SU-DHL-6 (cell line): ENCODE measurements around the gene TP53AIP1.

ENCODE experiments used
- EZH2phosphoT487 ChIP-seq: fragments of 200-600 bp; sonication (generic), shearing (Covaris generic); conservative IDR thresholded peaks from 2 replicates; pipeline ENCODE4 v1.6.1; 2018; ENCODE audit warnings: mild to moderate bottlenecking, antibody characterized with exemption, low read length, moderate library complexity, mixed read lengths
- TF ChIP-seq, protein P1 (sequence below): fragments of 200-600 bp; sonication (generic); IDR thresholded peaks from one replicate; pipeline ENCODE4 v1.5.1; 2017; ENCODE audit warnings: antibody characterized with exemption, mild to moderate bottlenecking, low read length, moderate library complexity; ENCODE audit not compliant: insufficient read depth, poor library complexity, severe bottlenecking

DNA sequence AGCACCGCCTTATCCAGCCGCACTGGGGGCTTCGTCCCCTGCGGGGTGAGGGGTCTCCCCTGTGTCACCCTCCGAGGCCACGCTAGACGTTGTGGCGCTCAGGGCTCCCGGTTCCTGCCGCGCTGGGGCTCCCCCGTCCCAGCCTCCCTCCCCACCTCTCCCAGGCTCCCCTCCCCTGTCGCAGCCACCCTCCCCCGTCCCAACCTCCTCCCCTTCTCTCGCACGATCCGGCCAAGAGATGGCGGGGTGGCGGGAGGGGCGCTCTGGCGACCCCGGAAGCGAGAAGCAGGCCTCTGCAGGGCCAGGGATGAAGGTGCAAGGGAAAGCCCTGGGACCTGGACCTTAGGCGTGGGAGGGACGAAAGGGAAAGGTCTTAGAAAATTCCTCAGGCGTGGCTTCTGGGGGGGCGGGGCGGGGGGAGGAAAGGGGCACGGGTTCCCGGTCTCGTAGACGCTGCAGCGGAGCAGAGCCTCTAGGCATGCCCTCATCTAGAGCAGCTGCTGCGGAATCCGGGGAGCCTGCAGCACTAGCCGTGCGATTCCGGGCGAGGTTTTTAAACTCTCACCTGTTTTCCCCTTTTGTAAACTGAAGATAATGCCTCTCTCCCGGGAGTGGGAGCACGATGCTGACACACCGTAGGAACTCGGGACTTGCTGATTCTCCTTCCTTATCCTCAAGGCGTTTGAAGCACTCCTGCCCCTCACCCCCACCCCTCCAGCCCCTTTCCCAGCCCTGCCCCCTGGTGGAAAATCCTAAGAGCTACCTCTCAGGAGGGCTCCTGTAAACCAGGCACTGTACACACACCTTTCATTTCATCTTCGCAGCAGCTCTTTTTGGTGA, 37.1 kb downstream of the TP53AIP1 start:
- TF ChIP-seq, protein P1, sequence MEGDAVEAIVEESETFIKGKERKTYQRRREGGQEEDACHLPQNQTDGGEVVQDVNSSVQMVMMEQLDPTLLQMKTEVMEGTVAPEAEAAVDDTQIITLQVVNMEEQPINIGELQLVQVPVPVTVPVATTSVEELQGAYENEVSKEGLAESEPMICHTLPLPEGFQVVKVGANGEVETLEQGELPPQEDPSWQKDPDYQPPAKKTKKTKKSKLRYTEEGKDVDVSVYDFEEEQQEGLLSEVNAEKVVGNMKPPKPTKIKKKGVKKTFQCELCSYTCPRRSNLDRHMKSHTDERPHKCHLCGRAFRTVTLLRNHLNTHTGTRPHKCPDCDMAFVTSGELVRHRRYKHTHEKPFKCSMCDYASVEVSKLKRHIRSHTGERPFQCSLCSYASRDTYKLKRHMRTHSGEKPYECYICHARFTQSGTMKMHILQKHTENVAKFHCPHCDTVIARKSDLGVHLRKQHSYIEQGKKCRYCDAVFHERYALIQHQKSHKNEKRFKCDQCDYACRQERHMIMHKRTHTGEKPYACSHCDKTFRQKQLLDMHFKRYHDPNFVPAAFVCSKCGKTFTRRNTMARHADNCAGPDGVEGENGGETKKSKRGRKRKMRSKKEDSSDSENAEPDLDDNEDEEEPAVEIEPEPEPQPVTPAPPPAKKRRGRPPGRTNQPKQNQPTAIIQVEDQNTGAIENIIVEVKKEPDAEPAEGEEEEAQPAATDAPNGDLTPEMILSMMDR = no peak
- no peak for TF ChIP-seq EZH2phosphoT487
